HG03354 (cell line): ENCODE measurements around the gene USP30.
"Not testable (repeated sequence)": the region's sequence is repeated elsewhere in the genome, so short reads cannot be mapped to it uniquely, and the experiment has no call there.

Experiments
- ATAC-seq: cut with Tn5 transposase; IDR thresholded peaks from one replicate; pipeline ENCODE4 v1.9.1; 2021; ENCODE audit warnings: mild to moderate bottlenecking; ENCODE audit not compliant: unreplicated experiment, poor library complexity, severe bottlenecking

Gene USP30, protein sequence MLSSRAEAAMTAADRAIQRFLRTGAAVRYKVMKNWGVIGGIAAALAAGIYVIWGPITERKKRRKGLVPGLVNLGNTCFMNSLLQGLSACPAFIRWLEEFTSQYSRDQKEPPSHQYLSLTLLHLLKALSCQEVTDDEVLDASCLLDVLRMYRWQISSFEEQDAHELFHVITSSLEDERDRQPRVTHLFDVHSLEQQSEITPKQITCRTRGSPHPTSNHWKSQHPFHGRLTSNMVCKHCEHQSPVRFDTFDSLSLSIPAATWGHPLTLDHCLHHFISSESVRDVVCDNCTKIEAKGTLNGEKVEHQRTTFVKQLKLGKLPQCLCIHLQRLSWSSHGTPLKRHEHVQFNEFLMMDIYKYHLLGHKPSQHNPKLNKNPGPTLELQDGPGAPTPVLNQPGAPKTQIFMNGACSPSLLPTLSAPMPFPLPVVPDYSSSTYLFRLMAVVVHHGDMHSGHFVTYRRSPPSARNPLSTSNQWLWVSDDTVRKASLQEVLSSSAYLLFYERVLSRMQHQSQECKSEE

DNA sequence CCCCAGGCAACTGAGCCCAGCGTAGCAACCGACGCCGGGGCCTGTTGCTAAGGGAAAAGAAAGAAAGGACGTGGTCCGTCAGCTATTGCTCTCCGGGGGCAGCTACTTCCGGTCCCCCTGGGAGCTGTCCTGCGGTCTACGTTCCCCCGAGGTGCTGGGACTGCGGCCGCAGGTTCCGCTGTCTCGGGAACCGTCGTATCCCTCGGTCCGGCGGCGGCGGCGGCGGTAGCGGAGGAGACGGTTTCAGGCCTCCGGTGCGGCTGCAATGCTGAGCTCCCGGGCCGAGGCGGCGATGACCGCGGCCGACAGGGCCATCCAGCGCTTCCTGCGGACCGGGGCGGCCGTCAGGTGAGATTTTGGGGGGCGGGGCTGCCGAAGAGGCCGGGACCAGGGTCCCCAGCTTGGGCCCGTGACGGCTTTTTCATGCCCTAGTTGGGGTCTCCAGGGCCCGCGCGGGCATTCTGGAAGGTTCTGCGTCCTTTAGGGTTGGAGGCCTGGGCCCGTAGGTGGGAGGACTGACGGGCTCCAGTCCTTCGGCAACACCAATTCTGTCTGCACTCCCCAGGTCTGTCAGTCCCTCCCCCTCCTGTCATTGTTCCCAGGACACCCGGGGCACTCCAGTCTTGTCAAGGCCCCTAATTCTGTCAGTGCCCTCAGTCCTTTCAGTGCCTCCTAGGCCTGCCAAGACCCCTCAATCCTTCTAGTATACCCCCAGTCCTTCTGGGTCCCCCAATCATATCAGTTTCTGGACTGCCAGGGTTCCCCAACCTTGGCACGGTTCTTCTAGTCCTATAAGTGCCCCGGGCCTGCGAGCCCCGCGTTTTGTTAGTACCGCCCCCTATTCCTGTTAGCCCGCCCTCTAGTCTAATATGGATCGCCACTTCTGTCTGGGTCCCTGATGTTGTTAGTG is at the start of gene USP30:
USP30 (plus strand) TSS at position 163 of the 910 bp plus-strand sequence; CDS start at position 266, 103 bp downstream.
- peak; percentile 82 for ATAC-seq

DNA sequence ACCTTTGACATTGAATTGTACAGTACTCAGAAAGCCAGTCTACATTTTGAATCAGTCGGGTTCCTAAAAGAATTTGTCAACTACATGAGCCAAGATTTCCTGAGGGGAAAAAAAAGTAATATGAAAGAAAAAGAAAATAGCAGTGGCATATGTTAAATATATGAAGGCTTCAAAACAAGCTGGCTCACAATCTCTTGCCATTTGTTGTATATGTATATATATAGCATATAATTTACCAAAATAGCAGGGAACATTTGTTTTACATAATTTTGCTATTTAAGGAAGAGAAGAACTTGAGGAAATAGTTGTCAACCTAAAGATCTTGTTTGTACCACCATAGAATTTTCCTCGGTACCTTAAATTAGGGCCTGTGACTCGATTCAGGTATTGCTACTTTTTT is 48.4 kb upstream of the USP30 start:
- ATAC-seq = no peak

DNA sequence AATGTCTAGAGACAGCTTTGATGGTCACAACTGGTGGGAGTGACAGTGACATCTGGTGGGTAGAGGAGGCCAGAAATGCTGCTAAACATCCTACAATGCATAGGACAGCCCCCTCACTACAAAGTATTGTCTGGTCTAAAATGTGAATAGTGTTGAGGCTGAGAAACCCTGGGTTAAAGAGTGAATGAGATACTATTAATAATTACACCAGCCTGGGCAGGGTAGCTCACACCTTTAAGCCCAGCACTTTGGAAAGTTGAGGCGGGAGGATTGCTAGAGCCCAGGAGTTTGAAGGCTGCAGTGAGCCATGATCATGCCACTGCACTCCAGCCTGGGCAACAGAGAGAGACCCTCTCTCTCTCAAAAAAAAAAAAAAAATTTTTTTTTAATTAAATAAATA is 42.6 kb upstream of the USP30 start:
- ATAC-seq = no peak

DNA sequence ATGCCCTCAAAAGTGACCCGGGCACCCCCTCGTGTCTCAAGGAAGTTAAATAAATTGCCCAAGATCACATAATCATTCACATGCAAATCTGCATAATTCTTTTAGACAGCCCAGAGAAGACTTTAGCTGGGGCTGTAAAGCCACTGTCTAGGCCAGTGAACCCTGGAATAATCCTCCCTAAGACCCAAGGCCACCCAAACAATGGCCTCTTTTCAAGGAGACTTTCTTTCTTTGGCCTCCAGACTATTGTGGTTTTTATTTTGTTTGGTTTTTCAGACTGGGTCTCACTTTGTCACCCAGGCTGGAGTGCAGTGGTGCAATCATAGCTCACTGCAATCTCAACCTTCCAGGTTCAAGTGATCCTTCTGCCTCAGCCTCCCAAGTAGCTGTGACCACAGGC is 42.1 kb upstream of the USP30 start:
- ATAC-seq = no peak

DNA sequence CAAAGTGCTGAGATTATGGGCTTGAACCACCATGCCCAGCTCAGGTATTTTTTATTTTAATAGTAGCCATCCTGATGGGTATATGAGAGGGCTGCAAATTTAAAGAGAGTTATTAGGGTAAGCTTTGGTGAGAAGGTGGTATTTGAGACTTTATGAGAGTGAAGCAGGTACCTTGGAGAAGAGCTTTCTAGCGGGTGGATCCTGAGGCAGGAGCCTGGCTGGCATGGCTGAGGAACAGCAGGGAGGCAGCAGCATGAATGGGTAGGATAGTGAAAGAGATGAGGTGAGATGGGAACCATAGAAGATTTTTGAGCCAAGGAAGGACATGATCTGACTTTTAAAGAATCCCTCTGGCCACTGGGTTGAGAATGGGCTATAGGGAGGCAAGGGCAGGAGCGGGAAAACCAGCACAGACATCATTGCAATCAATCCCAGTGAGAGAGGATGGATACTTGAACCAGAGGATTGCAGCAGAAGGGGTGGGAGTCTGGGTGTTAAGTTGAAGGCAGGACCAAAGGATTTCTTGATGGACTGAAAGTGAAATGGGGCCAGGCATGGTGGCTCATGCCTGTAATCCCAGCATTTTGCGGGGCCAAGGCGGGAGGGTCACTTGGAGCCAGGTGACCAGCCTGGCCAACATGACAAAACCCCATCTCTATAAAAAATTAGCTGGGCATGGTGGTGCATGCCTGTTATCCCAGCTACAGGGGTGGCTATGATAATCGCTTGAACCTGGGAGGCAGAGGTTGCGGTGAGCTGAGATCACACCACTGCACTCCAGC is 37.2 kb upstream of the USP30 start:
- no peak for ATAC-seq

DNA sequence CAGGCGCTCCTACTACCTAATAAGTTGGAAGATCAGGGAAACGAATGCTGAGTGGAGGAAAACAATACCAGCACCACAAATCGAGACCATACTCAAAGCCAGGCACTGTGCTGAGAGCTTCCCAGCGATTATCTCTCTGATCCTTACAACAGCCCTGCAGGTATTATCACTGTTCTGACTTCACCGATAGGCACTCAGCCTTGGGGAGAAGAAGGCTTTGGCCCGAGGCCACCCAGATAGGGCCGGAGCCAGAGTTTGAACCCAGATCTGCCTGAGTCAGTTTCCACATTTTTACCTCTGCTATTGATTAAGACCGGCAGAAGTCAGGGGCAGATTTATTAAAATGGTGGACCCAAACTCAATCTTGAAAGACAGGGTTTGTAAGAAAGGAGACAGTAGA is 36.4 kb upstream of the USP30 start:
- no peak for ATAC-seq

DNA sequence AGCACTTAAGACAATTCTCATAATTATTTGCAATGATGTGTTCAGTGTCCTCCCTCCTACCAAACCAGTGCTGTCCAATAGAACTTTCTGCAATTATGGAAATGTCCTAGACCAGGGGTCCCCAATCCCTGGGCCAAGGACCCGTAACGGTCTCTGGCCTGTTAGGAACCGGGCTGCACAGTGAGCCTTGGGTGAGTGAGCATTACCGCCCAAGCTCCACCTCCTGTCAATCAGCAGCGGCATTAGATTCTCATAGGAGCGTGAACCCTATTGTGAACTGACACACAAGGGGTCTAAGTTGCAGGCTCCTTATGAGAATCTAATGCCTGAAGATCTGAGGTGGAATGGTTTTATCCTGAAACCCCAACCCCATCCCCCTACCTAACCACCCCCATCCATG is 35.4 kb upstream of the USP30 start:
- no peak for ATAC-seq

DNA sequence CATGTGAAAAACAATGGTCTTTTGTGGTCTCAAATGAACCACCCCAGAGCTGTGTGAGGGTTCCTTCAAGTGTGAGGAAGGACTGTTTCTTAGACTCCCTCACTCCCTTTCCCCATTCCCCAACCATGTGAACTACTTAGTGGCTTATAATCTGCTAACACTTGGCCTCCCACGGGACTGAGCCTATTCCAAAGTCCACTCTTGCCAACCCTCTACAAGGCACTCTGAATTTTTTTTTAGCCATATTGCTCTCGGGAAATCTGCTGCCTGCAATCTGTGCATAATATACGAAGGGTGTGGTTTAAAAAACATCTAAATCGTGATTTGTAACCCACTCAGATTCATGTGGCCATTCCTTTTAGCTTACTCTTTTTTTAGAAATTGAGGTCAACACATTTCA is 34.1 kb upstream of the USP30 start:
- ATAC-seq = no peak

DNA sequence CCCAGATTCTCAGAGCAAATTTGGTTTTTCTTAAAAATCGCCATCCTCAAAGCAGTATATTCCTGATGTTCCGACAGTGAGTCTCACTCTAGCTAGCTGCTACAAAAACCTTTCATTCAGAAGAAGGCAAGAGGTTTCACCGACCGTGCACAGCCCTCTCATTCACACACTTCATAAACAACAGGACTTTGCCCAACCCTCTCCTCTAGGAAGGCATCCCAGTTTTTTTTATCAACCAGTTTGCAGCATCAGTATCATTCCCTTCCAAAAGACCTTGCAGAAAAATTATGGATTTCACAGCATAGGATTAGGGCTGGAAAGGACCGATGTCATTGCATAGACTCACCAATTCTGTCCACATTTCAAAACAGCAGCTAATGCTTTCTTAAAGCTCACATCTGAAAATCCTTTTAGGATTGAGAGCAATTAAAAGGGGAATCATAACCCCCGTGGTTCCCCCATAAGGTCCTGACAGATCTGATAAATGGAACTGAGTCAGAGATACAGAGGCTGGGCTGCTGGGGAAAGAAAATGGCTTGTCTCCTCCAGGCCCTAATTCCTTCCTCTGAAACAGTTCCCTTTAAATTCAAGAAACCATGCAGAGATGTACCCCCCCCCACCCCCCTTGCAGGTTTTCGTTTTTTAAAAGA is 32.1 kb upstream of the USP30 start:
- no peak for ATAC-seq

DNA sequence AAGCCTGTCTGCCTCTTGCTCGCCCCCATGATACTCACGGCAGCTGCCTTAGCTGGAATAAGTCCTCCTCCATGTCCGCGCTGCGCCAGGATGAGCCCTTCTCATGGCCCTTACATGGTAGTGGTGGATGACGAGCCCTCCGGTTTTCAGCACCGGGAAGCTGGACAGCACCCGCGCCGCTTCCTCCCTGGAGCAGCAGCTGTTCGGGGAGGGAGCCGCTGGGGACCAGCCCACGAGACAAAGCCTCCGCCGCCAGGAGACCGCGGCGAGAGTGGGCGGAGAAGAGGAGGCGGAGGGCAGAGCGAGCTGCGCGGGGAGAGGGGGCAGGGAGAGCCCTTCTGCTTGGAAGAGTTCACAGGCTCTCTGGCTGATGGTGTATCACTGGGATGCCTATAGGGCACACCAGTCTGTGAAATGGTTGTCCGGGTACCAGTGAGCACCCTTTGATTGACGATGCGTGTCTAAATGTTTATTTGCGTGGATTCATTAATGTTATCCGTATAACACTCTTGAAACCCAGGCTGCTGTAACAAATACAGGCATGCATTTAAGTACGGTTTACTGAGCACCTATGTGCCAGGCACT is 31.5 kb upstream of the USP30 start, which contains the start of gene SVOP:
SVOP (minus strand) TSS at position 273 of the 585 bp plus-strand sequence; CDS start at position 73, 200 bp downstream.
- no peak for ATAC-seq

DNA sequence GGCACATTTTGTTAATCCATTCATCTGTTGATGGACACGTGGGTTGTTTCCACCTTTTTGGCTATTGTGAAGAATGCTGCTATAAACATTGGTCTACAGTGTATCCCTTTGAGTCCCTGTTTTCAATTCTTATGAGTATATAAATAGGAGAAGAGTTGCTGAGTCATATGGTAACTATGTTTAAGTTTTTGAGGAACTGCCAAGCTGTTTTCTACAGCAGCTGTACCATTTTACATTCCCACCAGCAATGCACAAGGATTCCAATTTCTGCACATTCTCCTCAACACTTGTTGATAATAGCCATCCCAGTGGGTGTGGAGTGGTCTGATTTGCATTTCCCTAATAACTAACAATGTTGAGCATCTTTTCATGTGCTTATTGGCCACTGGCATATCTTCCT is 24.6 kb upstream of the USP30 start:
- ATAC-seq = no peak

DNA sequence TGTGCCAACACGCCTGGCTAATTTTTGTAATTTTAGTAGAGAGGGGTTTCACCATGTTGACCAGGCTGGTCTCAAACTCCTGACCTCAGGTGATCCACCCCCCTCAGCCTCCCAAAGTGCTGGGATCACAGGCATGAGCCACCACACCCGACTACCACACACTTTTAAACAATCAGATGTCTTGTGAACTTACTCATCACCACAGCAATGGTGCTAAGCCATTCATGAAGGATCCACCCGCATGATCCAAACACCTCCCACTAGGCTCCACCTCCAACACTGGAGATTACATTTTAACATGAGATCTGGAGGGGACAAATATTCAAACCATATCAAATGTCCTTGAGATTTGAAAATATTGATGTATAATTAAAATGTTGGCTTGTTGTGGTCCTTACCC is 23.8 kb upstream of the USP30 start:
- not testable (repeated sequence) for ATAC-seq

DNA sequence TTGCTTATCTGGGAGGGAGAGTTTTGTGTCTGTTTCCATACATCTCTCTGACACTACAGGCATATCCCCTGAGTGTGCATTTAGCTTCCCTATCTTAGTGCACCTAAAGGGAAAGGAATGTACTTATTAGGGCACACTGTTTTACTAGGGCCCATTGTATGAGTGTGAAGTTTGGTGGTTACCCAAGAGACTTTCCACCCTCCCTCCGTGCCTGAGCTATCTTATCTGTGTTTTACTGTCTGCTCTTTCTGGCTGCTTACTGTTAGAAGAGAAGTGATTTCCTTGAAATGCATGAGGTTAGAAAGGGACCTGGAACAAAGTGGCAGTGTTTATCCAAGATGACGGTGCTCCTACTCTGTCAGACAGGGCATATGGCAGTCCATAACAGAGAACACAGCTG is 23.0 kb upstream of the USP30 start:
- ATAC-seq = no peak

DNA sequence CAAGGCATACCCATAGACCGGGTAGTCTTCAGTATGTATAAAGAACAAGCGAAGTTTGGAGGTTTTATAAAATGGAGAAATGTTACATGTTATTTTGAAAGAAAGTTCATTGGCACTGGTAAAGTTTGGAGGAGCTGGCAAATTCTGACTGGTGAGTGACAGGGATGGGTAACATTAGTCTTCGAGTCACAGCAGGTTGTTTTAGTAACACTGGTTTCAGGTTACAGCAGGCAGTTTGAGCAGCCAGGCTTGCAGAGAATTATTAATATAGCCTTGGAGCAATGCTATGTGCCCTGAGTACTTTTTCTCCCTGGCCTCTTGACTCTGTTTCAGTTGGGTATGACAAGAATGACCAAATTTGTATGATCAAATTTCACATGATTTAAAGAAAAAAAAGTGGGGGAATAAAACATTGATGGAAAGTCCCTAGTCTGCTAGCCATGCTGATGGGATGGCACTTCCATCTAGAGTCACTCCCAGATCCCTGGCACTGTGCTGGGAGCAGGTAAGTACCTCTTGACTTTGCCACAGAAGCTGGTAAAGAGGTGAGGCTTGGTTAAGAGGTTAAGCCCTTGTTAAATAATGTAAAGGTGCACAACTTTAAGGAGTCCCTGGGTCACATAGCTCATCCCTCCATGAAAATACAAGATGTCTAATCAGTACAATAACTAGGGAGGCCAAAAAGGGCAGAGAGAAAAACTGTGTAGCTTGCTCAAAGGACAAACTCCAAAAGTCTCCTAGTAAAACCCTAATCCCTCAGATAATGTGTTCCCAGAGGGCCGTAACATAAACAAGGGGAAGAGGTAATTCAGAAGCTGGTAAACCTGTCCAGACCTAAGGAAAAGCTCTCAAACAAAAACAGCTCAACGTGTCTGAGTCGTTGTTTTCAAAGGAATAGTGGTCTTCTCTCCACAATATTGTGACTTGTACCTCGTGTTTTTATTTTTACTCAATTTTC is 18.9 kb upstream of the USP30 start:
- ATAC-seq = no peak

DNA sequence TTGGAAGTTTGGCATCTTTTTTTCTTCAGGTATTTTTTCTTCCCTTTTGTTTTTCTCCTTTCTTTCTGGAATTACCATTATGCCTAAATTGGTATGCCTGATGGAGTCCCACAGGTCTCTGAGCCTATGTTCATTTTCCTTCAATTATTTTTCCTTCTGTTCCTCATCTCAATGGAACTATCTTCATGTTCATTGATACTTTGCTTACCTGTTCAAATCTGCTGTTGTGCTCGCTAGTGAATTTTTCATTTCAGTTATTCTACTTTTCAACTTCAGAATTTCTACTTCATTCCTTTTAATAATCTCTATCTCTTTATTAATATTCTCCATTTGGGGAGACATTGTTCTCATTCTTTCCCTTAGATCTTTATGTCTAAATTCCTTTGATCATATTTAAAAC is 15.4 kb upstream of the USP30 start:
- no peak for ATAC-seq

DNA sequence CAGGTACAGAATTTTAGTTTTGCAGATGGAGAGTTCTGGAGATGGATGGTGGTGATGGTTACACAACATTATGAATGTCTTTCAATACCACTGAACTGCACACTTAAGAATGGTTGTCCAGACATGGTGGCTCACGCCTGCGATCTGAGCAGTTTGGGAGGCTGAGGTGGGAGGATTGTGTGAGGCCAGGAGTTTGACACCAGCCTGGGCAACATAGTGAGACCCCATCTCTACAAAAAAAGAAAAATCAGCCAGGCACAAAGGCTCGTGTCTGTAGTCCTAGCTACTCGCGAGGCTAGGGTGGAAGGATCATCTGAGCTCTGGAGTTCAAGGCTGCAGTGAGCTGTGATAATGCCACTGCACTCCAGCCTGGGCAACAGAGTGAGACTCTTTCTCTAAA is 8.1 kb upstream of the USP30 start:
- no peak for ATAC-seq

DNA sequence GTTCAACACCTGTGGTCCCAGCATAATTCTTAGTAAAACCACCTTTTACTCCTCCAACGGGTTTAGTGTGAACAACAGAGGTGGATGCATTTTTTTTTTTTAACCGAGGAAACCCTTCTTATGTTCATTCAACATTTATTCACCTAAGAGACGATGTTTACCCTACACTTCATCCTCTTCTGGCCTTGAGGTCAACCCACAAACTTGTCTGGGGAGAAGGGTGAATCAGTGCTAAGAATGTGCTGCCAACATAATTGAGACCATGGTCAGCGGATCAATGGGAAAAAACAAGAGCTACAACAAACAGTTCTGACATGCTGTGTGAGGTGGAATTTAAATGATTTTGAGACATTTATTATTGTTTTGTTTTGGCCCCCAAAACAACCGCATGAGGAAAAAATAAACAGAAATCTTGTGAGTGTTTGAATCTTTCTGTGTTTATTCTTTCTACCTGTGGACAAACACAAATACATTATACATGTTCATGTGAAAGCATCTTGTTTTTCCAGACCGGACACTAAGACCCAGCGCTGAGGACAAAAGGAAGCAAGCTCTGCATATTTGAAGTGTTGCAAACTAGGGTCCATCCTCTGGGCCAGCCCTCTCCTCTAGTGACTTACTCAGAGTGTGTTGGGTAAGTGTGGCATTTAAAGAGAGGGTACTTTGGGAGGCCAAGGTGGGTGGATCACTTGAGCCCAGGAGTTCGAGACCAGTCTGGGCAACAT is 5.1 kb upstream of the USP30 start:
- no peak for ATAC-seq
